Keratinocyte (primary cell): Measurements from ENCODE around the gene IL32. TPM values are rescaled to one million over a fixed set of nuclear protein-coding genes. Genes with fewer than 3 reads are reported as not detected.

Experiments used
- DNase-seq: peaks from one replicate; pipeline ENCODE4 v3.0.0-alpha.2; 2011; ENCODE audit warnings: low read depth, missing footprints, low spot score
- FAIRE-seq: peaks from 2 replicates; lab custom pipeline; 2011; peaks lifted over from hg19 to GRCh38; lab: Jason Lieb, UNC
- H2AFZ ChIP-seq: 2 replicates; pipeline ENCODE4 v1.6.0; 2012; ENCODE audit warnings: low read length, control low read depth, inconsistent platforms; ENCODE audit not compliant: control insufficient read depth
- H3K27ac ChIP-seq: 2 replicates; pipeline ENCODE4 v1.5.1; 2011; ENCODE audit warnings: low read length; ENCODE audit not compliant: control insufficient read depth, insufficient read depth
- H3K27me3 ChIP-seq: 3 replicates; pipeline ENCODE4 v1.6.0; 2011; ENCODE audit warnings: low read length; ENCODE audit not compliant: control insufficient read depth, insufficient read depth; ENCODE audit errors: extremely low read depth
- H3K36me3 ChIP-seq, 2 experiments: 2 replicates in 1 of 2; 3 replicates in 1 of 2; pipeline ENCODE4 v1.5.1; 2011; ENCODE audit warnings: low read length in 2 of 2, mild to moderate bottlenecking in 1 of 2; ENCODE audit not compliant: control insufficient read depth in 2 of 2, insufficient read depth in 2 of 2; ENCODE audit errors: extremely low read depth in 1 of 2
- H3K4me1 ChIP-seq: 3 replicates; pipeline ENCODE4 v1.5.1; 2011; ENCODE audit warnings: low read length; ENCODE audit not compliant: control insufficient read depth, insufficient read depth; ENCODE audit errors: extremely low read depth
- H3K4me2 ChIP-seq: 3 replicates; pipeline ENCODE4 v1.6.0; 2011; ENCODE audit warnings: low read depth, low read length; ENCODE audit not compliant: control insufficient read depth, insufficient read depth; ENCODE audit errors: extremely low read depth
- H3K4me3 ChIP-seq, 3 experiments: fragments of 200-600 bp in 1 of 3; sonication (generic) in 1 of 3; 2 replicates in 2 of 3; 3 replicates in 1 of 3; pipeline ENCODE4 v1.5.1; 2011 to 2016; ENCODE audit warnings: low read length in 3 of 3, mild to moderate bottlenecking in 3 of 3, control low read depth in 2 of 3, inconsistent platforms in 1 of 3, low read depth in 1 of 3, mixed read lengths in 1 of 3, mixed run types in 1 of 3, moderate library complexity in 1 of 3; ENCODE audit not compliant: control insufficient read depth in 2 of 3, insufficient read depth in 2 of 3; ENCODE audit errors: extremely low read depth in 1 of 3
- H3K79me2 ChIP-seq: 2 replicates; pipeline ENCODE4 v1.6.0; 2012; ENCODE audit warnings: low read length; ENCODE audit not compliant: control insufficient read depth, insufficient read depth
- H3K9ac ChIP-seq: 3 replicates; pipeline ENCODE4 v1.6.0; 2011; ENCODE audit warnings: low read length; ENCODE audit not compliant: control insufficient read depth, insufficient read depth; ENCODE audit errors: extremely low read depth
- H3K9me1 ChIP-seq: 3 replicates; pipeline ENCODE4 v1.6.0; 2011; ENCODE audit warnings: low read length; ENCODE audit not compliant: control insufficient read depth, insufficient read depth; ENCODE audit errors: extremely low read depth
- H3K9me3 ChIP-seq: 2 replicates; pipeline ENCODE4 v1.5.1; 2012; ENCODE audit warnings: low read depth, low read length; ENCODE audit not compliant: control insufficient read depth
- H4K20me1 ChIP-seq: 3 replicates; pipeline ENCODE4 v1.6.0; 2011; ENCODE audit warnings: low read length; ENCODE audit not compliant: control insufficient read depth, insufficient read depth; ENCODE audit errors: extremely low read depth
- EZH2 ChIP-seq: IDR thresholded peaks from one replicate; pipeline ENCODE4 v1.6.1; 2012; ENCODE audit warnings: inconsistent platforms, mild to moderate bottlenecking, low read length, moderate library complexity
- dilution Hi-C: fragments of 300-500 bp; cut with MboI; formaldehyde crosslinking; loops from one replicate; pipeline ENCODE4 v1.7.0; 2020; ENCODE audit warnings: low sequenced_read_pairs; ENCODE audit not compliant: extremely low pct_ligation_motif_present
- polyA plus RNA-seq, 5 experiments: library from polyadenylated mRNA; depleted of rRNA in 3 of 5; stranded (reverse) in 3 of 5; stranded (forward) in 1 of 5; unstranded in 1 of 5; fragments of >200 nt; gene quantifications; 1 replicate in 1 of 5; 2 replicates in 3 of 5; 3 replicates in 1 of 5; pipeline versions ENCODE4 v1.2.1 to v1.2.3, GENCODE V29; 2011 to 2012; ENCODE audit warnings: missing spikeins in 2 of 5, low read depth in 1 of 5, low replicate concordance in 1 of 5
- TF ChIP-seq, protein P1 (sequence below), 3 experiments: IDR thresholded peaks in 1 of 3; conservative IDR thresholded peaks in 1 of 3; optimal IDR thresholded peaks in 1 of 3; 2 replicates in 2 of 3; 3 replicates in 1 of 3; pipeline versions ENCODE3 to v1.5.1; 2011; ENCODE audit warnings: low read length in 3 of 3, mild to moderate bottlenecking in 3 of 3, moderate library complexity in 2 of 3, control low read depth in 1 of 3, inconsistent platforms in 1 of 3; ENCODE audit not compliant: insufficient read depth in 2 of 3; ENCODE audit errors: extremely low read depth in 1 of 3

The IL32 gene
- polyA plus RNA-seq, 1 donor (not counting 4 experiments of a cell fraction or from before 2014, with no cell fraction given), result 0.28 TPM

DNA sequence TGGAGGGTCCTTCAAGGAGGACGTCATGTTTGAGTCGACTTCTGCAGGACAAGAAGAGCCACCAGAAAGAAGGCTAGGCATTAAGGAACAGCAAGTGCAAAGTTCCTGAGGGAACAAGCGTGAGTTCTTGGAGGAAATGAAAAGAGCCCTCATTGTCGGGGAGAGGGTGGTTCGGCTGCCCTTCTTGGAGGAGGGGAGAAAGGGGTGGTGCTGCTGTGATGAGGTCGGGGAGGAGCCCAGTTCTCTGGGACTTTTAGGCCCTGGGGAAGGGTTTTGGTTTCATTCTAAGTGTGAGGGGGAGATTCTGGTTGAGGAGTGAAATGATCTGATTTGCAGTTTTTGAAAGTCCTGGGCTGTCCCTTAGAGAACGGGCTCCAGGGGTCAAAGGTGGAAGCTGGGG is 32.8 kb upstream of the IL32 start:
- peaks cover 5% of the 10 kb centered on the region for H3K4me1 ChIP-seq

DNA sequence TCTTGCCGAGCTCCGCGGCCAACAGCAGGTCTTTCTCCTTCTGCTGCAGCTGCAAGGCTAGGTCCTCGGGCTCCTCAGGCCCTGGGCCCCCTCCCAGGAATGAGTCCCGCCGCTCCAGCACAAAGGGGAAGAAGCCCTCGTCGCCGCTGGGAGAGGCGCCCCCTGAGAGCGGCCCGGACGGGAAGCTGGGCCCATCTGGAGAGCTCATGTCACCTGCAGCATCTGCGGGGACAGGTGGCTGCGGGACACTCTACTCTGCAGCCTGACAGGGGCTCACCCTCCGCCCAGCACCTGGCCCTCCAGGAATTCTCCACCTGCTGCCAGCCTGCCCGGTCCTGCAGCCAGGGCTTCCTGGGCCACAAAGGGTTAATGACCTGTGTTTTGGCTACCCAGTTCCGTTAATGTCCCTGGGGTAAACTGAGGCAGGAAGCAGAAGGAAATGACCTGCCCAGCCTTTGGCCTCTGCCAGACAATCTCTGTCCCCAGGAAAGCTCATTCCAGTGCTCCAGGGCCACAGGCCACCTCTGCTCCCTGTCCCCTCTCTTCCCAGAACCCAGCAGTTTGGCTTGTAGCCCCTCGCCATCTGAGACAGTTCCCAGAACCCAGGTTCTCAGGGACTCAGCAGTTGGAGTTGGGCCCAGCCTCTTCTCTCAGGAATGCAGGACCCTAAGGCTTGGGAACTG is 30.0 kb upstream of the IL32 start:
- Histone ChIP-seq H3K4me1 (peaks cover 6% of the 10 kb centered on the region), H3K4me2 (no peak overlapping the region), H3K4me3 (no peak overlapping the region), H3K27me3 (peaks cover 40% of the 10 kb centered on the region), H2AFZ (no peak overlapping the region), H3K27ac (no peak overlapping the region), H3K36me3 (no peaks in the 10 kb centered on the region), H4K20me1 (no peaks in the 10 kb centered on the region), H3K9me3 (no peaks in the 10 kb centered on the region), H3K79me2 (no peaks in the 10 kb centered on the region), H3K9ac (no peak overlapping the region), H3K9me1 (no peaks in the 10 kb centered on the region)
- FAIRE-seq (no peak), DNase-seq (no peak)
- no peak for TF ChIP-seq EZH2
- dilution Hi-C loops, result no loop called here

More for the DNA sequence above, 32.8 kb upstream of the IL32 start:
- H3K4me2 ChIP-seq, result no peak overlapping the region
- no peak overlapping the region for H2AFZ ChIP-seq
- TF ChIP-seq, protein P1, sequence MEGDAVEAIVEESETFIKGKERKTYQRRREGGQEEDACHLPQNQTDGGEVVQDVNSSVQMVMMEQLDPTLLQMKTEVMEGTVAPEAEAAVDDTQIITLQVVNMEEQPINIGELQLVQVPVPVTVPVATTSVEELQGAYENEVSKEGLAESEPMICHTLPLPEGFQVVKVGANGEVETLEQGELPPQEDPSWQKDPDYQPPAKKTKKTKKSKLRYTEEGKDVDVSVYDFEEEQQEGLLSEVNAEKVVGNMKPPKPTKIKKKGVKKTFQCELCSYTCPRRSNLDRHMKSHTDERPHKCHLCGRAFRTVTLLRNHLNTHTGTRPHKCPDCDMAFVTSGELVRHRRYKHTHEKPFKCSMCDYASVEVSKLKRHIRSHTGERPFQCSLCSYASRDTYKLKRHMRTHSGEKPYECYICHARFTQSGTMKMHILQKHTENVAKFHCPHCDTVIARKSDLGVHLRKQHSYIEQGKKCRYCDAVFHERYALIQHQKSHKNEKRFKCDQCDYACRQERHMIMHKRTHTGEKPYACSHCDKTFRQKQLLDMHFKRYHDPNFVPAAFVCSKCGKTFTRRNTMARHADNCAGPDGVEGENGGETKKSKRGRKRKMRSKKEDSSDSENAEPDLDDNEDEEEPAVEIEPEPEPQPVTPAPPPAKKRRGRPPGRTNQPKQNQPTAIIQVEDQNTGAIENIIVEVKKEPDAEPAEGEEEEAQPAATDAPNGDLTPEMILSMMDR (optimal IDR thresholded peaks at IDR 0.05 in 1 of 3, IDR thresholded peaks at IDR 0.05 in 1 of 3, conservative IDR thresholded peaks at IDR 0.05 in 1 of 3; ENCODE audit: extremely low read depth in 1 of 3, insufficient read depth in 2 of 3, low read length in 3 of 3), result no peak
- TF ChIP-seq EZH2, result no peak
- DNase-seq (no peak), FAIRE-seq (no peak)
- peaks cover 42% of the 10 kb centered on the region for H3K27me3 ChIP-seq
- H3K4me3 ChIP-seq, result no peak overlapping the region
- H4K20me1 ChIP-seq, result no peaks in the 10 kb centered on the region
- H3K79me2 ChIP-seq, result no peaks in the 10 kb centered on the region
- no peak overlapping the region for H3K27ac ChIP-seq
- H3K9ac ChIP-seq, result no peak overlapping the region
- no peaks in the 10 kb centered on the region for H3K9me1 ChIP-seq
- H3K36me3 ChIP-seq, result peaks cover 0 to 1% of the 10 kb centered on the region in 2 experiments
- no peaks in the 10 kb centered on the region for H3K9me3 ChIP-seq
- dilution Hi-C loops, result no loop called here
